HG03103 (cell line): ENCODE measurements around the gene CACNG7.
"Not testable (repeated sequence)": the region's sequence is repeated elsewhere in the genome, so short reads cannot be mapped to it uniquely, and the experiment has no call there.

ENCODE experiments used
- ATAC-seq: cut with Tn5 transposase; IDR thresholded peaks from one replicate; pipeline ENCODE4 v1.9.1; 2021; ENCODE audit warnings: low read depth; ENCODE audit not compliant: unreplicated experiment

CACNG7 gene, protein sequence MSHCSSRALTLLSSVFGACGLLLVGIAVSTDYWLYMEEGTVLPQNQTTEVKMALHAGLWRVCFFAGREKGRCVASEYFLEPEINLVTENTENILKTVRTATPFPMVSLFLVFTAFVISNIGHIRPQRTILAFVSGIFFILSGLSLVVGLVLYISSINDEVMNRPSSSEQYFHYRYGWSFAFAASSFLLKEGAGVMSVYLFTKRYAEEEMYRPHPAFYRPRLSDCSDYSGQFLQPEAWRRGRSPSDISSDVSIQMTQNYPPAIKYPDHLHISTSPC

DNA sequence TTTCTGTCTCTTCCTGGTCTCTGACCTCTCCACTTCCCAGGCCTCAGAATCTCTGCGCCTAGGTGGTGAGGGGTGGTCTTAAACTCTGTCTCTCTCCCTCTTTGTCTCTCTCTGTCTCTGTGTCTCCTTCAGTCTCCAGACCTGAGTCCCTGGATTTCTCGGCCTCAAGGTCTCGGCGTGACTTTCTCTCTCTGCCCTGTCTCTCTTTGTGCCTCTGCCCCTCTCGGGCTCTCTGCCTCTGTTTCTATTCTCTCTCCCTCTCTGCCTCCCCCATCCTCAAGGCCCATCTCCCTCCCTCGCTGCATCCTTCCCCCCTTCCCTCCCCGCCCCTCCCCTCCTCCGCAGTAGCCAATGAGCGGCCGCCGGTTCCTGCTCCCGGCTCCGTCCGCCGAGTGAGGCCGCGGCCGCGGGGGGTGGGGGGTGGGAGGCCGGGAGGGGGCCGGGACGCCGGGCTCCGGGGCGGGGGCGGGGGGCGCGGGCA lies at the start of gene CACNG7:
Gene CACNG7 (plus strand): TSS at position 344 of the 481 bp plus-strand sequence. CDS start 3,554 bp downstream, outside the sequence.
- no peak for ATAC-seq

DNA sequence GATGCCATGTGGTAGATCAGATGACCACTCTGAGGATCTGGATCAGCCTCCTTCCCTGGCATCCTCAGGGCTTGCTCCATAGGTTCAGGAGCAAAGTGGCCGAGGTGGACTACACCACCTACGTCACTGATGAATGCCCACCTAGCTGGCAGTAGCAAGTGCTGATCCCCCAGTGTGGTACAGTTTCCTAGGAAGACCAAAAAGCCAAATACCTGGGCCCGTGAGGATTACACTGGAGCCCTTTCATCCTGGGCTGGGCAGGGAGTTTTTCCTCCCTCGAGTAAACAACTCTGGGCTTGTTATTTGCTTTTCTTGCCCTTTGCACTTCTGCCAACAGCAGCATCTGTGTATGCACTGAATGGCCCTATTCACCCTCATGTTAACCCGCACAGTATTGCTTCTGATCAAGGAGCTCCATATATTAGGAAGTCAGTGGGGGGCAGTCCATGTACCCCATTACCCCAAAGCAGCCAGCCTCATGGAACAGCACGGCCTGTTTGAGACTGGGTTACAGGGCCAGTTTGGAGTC lies 44.7 kb upstream of the CACNG7 start:
- ATAC-seq, result no peak

DNA sequence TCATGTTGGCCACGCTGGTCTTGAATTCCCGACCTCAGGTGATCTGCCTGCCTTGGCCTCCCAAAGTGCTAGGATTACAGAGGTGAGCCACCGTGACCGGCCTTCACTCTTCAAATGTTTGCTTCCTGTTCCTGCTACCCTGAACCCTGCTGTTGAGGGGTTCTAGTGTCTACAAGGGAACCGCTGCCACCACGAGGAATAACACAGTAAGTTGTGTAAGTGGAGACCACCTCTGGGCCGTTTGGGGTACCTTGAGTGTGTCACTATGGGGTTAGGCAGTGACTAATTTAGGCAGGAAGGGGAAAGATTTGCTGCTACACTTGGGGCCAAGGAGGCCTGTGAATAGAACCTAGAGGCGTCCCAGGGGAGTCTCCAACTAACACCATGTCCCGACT lies 43.6 kb upstream of the CACNG7 start:
- ATAC-seq, result no peak

DNA sequence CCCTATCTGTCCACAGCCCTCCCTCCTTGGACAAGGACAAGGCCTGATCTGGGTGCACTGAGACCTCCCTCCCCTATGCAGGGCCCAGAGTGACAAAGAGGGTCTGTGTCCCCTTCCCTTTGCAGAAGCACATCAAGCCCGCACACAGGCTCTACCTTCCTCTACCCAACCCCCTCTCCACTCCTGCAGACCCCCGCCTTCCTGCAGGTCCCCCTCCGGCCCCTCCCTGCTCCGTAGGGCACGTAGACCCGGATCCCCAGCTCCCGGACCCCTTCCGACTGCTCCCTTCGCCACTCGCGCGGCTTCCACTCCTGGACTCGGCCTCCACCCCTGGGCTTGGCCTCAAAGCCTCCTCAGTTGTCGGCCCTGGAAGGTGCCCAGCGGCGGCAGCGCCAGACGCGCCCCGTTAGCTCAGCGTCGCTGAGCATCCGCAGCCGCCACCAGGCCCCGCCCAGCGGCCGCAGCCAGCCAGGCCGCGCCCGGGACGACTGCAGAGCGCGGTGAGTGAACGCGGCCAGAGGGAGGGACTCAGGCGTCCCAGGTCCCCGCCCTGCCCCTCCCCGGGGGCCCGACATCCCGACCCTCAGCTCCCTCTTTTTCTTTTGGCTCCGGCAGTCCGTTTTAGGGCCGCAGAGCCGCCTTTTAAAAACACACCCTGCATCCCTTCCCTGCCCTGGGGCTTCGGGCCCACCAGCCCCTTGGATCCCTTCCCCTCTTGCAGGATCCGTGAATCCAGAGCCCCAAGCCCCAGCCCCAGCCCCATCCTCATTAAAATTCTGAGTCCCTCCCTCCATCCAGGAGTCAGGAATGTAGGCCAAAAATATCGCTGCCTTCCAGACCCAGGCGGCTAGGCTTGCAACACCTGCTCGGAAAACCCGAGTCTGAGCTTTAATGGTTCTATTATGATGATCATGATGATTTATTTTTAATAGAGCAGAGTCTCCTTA lies 42.9 kb upstream of the CACNG7 start:
- ATAC-seq, result no peak

DNA sequence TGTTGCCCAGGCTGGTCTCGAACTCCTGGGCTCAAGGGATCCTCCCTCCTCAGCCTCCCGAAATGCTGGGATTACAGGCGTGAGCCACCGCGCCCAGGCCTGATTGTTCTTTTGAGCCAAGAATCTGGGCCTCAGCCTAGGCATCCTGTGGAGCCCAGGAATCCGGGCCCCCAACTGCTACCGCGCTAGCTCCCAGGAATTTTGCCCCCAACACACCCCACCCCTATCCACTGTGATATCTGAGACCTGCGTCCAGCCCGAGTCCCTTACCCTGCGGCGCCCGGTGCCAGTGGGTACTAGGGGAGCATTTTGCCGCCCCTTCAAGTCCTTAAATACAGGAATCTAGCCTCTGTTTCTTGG lies 42.2 kb upstream of the CACNG7 start:
- ATAC-seq, result no peak

DNA sequence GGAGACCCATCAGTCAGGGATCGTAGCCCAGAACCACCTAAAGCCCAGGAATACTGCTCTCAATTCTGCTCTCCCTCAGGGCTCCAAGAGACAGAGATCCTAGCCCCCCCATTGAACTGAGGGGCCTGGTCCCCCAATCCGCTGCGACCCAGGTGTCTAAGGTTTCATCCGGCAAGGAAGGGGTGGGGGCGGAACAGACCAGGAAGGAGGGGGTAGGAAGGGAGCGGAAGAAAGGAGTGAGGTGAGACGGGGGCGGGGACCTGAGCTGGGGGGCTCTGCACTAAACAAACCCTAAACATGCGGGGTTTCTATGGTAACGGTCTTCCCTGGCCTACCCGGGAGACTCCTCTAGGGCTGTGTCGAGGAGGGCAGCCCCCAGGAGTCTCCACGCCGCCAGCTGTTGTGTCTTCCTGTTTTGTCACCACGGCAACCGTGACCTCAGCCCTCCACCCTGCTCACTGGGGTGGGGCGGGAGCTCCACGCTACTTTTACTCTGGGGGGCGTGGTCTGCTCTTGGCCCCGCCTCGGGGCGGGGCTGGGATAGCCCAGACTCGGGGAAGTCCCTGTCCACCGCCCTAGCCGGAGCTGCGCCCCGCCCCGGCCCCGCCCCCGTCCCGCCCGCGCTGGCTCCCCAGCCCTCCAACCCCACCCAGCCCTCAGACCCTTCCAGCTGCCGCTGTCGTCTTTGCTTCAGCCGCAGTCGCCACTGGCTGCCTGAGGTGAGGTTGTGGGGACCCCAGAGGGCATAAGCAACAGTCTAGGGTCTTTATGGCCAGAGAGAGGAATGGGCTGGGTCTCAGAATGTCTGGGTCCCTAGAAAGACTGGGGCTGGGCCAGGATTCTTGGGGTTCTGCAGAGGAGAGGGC lies 41.6 kb upstream of the CACNG7 start, which contains the start of gene MYADM:
Gene MYADM (plus strand): TSS at position 659 of the 866 bp plus-strand sequence. CDS start 5,647 bp downstream, outside the sequence.
- ATAC-seq, result peak; percentile 52

DNA sequence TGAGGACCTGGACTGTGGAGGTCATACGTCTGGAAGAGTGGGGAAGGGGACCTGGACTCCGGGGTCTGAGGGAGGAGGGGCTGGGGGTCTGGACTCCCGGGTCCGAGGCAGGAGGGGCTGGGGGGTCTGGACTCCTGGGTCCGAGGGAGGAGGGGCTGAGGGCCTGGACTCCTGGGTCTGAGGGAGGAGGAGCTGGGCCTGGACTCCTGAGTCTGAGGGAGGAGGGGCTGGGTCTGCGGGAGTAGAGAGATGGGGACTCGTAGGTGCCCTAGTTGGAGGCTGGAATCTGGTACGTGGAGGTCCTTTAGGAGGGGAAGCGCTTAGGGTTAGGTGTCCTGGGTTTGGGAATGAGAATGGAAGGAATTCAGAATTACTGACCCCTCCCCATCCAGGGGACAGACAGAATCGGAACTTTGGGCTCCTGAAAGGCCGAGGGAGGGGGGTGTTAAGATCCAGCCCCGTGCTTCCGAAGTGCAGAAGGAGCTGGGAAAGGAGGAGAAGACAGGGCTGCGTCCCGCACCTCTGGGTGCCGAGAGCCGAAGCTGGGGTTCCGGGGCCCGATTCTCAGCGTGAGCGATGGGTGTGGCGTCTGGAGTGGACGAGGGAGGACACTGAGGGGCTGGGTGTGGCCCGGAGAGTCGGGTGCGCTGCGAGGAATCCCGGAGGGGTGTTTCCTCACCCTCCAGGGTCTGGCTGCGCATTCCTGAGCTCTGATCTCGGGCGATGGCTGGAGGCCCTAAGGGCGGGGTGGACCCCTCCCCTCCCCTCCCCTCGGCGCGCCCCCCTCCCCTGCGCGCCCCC lies 40.8 kb upstream of the CACNG7 start:
- ATAC-seq, result no peak

DNA sequence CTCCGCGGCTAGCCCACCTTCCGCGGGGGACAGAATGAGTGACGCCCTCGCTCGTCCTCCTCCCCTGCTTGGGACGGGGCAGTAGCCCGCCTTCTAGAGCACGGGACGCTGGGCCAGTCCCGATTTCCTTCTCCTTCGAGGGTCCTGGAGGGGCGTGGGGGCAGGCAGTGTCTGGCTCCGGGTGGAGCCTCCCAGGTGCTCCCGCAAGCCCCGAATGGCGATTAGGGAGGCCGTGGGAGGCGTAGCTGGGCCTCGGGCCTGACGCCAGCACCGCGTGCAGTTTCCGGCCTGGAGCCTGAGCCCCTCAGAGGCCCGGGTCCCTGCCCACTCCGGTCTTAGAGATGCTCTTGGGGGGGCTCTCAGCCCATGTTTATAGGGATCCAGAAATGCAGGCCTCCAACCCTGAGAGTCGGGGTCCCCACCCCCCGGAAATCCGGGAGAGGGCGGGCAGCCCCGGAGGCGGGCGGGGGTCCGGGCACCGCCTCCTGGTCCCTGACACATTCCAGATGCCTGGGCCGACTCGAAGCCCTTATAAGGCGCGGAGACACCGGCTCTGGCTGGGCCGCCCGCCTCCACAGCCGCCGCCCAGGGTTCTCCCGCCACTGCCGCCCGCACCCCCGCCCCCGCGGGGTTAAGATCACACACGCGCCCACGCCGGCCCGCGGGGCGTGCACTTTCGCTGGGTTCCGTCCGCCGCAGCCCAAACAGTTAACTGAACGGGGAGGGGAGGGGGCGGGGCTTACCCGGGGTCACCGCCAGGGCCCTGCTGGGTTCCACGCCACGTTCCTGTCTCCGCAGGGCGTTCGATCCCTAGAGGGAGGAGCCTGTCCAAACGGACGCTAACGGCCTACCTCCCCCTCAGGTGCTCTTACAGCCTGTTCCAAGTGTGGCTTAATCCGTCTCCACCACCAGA lies 39.9 kb upstream of the CACNG7 start:
- peak; percentile 32 for ATAC-seq

DNA sequence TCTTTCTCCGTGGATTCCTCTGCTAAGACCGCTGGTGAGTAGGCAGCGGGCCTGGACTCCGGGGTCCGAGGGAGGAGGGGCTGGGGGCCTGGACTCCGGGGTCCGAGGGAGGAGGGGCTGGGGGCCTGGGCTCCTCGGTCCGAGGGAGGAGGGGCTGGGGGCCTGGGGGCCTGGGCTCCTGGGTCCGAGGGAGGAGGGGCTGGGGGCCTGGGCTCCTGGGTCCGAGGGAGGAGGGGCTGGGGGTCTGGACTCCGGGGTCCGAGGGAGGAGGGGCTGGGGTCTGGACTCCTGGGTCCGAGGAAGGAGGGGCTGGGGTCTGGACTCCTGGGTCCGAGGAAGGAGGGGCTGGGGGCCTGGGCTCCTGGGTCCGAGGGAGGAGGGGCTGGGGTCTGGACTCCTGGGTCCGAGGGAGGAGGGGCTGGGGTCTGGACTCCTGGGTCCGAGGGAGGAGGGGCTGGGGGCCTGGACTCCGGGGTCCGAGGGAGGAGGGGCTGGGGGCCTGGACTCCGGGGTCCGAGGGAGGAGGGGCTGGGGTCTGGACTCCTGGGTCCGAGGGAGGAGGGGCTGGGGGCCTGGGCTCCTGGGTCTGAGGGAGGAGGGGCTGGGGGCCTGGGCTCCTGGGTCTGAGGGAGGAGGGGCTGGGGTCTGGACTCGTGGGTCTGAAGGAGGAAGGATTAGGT lies 39.1 kb upstream of the CACNG7 start:
- ATAC-seq, result not testable (repeated sequence)

DNA sequence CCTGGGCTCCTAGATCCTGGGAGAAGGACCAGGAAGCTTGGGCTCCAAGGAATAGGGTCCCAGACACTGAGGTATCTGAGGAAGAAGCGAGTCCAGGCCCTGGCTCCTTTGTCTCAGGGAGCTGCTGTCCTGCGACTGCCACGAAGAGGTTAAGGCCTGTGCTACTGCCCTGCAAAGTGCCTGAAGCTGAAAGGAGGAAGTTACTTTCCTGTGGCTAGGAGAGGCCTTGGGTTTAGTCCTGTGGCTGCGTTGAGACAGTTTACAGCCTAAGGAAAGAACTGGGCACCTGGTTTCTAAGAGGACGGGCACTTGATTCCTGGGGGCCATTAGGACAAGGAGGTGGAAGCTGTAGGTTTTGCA lies 38.6 kb upstream of the CACNG7 start:
- ATAC-seq, result no peak

DNA sequence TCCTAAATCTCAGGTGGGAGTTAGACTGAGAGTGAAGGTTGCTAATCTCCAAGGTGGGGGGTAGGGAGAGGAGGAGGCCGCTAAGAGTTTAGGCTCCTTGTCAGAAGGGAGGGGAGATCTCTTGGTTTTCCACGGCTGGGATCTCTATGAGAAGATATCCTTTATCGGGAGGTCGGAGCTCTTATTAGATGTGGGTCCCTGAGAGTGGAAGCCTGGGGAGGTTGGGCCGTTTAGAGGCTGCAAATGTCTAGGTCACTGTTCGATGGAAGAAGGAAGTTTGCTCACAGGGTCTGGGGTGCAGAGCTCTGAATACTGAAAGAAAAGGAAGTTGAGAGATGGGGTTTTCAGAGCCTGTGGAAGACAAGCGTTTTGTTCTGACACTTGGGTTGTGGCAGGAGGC lies 37.6 kb upstream of the CACNG7 start:
- no peak for ATAC-seq

DNA sequence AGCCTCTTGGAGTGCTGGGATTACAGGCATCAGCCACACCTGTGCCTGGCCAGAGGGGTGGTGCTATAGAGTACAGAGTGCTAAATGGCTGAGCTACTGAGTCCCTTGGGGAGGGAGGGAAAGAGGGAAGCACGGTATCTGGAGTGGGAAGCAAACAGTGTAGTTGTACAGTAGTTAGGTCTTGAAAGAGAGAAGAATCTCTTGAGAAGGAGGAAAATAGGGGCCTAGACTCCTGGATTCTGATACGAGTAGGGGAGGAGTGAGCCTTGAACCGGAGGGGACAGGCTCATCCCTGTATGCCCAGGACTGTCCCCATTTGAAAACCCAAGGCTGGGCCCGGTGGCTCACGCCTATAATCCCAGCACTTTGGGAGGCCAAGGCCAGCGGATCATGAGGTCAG lies 36.3 kb upstream of the CACNG7 start:
- no peak for ATAC-seq

DNA sequence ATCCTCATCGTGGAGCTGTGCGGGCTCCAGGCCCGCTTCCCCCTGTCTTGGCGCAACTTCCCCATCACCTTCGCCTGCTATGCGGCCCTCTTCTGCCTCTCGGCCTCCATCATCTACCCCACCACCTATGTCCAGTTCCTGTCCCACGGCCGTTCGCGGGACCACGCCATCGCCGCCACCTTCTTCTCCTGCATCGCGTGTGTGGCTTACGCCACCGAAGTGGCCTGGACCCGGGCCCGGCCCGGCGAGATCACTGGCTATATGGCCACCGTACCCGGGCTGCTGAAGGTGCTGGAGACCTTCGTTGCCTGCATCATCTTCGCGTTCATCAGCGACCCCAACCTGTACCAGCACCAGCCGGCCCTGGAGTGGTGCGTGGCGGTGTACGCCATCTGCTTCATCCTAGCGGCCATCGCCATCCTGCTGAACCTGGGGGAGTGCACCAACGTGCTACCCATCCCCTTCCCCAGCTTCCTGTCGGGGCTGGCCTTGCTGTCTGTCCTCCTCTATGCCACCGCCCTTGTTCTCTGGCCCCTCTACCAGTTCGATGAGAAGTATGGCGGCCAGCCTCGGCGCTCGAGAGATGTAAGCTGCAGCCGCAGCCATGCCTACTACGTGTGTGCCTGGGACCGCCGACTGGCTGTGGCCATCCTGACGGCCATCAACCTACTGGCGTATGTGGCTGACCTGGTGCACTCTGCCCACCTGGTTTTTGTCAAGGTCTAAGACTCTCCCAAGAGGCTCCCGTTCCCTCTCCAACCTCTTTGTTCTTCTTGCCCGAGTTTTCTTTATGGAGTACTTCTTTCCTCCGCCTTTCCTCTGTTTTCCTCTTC lies 35.1 kb upstream of the CACNG7 start:
- no peak for ATAC-seq

DNA sequence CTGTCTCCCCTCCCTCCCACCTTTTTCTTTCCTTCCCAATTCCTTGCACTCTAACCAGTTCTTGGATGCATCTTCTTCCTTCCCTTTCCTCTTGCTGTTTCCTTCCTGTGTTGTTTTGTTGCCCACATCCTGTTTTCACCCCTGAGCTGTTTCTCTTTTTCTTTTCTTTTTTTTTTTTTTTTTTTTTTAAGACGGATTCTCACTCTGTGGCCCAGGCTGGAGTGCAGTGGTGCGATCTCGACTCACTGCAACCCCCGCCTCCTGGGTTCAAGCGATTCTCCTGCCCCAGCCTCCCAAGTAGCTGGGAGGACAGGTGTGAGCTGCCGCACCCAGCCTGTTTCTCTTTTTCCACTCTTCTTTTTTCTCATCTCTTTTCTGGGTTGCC lies 34.5 kb upstream of the CACNG7 start:
- ATAC-seq, result no peak

DNA sequence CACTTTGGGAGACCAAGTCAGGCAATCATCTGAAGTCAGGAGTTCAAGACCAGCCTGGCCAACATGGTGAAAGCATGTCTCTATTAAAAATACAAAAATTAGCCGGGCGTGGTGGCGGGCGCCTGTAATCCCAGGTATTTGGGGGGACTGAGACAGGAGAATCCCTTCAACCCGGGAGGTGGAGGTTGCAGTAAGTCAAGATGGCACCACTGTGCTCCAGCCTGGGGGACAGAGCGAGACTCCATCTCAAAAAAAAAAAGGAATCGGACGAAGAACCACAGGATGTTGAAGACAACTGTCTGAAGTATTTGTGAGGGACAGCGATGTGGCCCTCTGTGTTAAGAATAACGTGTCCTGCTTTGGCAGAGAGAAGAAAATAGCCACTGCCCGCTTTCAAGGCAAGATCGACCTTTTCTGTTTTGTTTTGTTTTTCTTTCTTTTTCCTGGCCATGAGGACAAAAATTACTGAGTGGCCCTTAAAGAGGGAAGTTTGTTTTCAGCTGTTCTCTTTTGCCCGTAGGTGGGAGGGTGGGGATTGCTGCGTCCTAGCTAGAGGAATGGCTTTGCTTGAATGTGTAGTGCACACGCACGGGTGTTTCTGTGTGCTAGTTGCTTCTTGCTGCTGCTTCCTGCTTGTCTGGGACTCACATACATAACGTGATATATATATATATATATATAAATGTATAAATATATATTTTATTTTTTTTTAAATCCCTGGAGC lies 33.3 kb upstream of the CACNG7 start:
- ATAC-seq, result no peak

DNA sequence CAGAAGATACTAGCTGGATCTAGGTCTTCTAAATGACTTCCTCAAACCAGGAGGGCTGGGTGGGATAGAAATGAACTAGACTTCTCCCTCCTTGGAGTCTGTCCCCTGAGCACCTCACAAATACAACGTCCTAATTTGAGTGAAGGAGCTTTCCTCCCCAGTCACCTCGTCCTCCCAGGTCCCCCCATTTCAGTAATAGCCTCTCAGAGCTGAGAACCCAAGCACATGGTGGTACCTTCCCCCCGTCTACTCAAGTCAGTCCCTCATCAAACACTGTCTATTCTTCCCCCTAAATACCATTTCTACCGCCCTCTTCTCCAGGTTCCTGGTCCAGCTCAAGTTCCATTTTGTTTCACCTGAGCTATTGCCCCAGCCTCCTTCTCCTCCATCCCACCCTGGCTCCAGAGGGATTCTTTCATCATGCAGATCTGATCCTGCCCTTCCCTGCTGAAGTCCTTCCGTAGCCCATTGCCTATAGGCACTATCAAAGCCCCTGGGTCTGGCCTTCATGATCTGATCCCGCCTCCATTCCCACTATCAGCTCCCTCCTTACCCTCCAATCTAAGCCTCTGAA lies 32.3 kb upstream of the CACNG7 start:
- ATAC-seq, result no peak
